ENCODE data around the gene WDR20. TPM values are rescaled to one million over a fixed set of nuclear protein-coding genes. Genes with fewer than 3 reads are reported as not detected.
A peak's percentile ranks its signal among the peaks of the same experiment; 100 is the strongest.

Gene WDR20
- total and polyA plus RNA-seq, 2 of the 4 experiments (the other 2 are of a cell fraction) = 20.3 to 27.4 TPM

DNA sequence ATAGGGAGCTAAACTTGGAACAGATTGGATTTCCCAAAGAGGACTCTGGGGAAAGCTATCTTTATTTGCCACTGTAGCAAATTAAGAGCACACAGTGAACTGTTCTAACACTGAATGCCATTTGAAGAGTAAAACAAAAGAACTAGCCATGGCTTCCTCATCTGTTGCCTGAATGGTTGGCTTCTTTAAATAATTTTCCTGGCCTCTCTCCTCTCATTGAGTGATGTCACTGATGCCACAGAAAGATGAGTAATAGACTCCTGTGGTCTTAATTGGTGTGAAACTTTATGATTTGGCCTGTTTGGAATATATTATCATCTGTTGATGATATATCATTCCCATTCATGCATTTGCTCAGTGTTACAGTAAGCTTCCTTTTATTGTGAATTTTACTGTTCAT is 42.5 kb downstream of the WDR20 start:
- Histone ChIP-seq H3K27me3 (ENCODE audit: control insufficient read depth, insufficient read depth, low read length) (no peaks in the 10 kb centered on the region), H3K4me1 (ENCODE audit: control insufficient read depth, insufficient read depth, low read length) (peaks cover 2% of the 10 kb centered on the region), H3K79me1 (ENCODE audit: low read depth in 1 of 2, low read length in 2 of 2) (peaks cover 39 to 80% of the 10 kb centered on the region in 2 experiments), H3K18ac (ENCODE audit: low read depth, low read length) (no peak overlapping the region), H2AK5ac (ENCODE audit: low read depth, low read length) (no peak overlapping the region), H3K4me2 (ENCODE audit: low read depth, low read length) (no peak overlapping the region), H3K9ac (ENCODE audit: low read depth, low read length) (no peak overlapping the region), H3K9me3 (ENCODE audit: control insufficient read depth, insufficient read depth, low read length) (no peaks in the 10 kb centered on the region), H3K4ac (ENCODE audit: low read depth, low read length) (no peak overlapping the region), H2AK9ac (replicated peaks; ENCODE audit: low read depth, low read length, poor library complexity) (no peak overlapping the region), H3K36me3 (ENCODE audit: control insufficient read depth, insufficient read depth, low read length) (peaks cover 1% of the 10 kb centered on the region; the same call in 1 of the 2 replicates), H3K14ac (replicated peaks; ENCODE audit: low read depth, low read length) (no peak overlapping the region), H4K8ac (ENCODE audit: low read depth in 2 of 2, low read length in 2 of 2) (no peak overlapping the region), H2BK120ac (ENCODE audit: low read depth, low read length) (no peak overlapping the region), H3K56ac (ENCODE audit: extremely low read depth, insufficient read depth, low read length) (no peak overlapping the region), H2BK20ac (ENCODE audit: low read depth, low read length) (no peak overlapping the region), H3K9me1 (ENCODE audit: insufficient read depth, low read length) (peaks cover 11% of the 10 kb centered on the region), H2BK5ac (ENCODE audit: low read depth, low read length, poor library complexity, severe bottlenecking) (no peak overlapping the region), H2BK15ac (ENCODE audit: low read depth, low read length) (no peak overlapping the region), H4K91ac (ENCODE audit: insufficient read depth, low read depth, low read length) (no peak overlapping the region), H3K4me3 (ENCODE audit: insufficient read depth, low read depth, low read length) (no peak overlapping the region), H4K5ac (ENCODE audit: low read depth, low read length) (no peak overlapping the region), H2AFZ (replicated peaks; ENCODE audit: low read length, poor library complexity) (no peak overlapping the region), H3K23ac (ENCODE audit: low read depth, low read length) (no peak overlapping the region), H4K20me1 (ENCODE audit: insufficient read depth, low read length) (peaks cover 73% of the 10 kb centered on the region), H3K27ac (ENCODE audit: insufficient read depth, low read length) (no peak overlapping the region)
- dilution Hi-C loops (cut with HindIII; ENCODE audit: low sequenced_read_pairs, unreplicated experiment) = no loop called here
- ChIA-PET POLR2A (ENCODE audit: unreplicated experiment) (interaction anchor here (0.6 kb wide), 1 partner anchor 152 kb away, joined by 4 read pairs; no protein-coding TSS in a partner anchor), CTCF (interaction anchor here (0.6 to 0.8 kb wide), 2 partner anchors 14 to 84 kb away, joined by 3 read pairs; no protein-coding TSS in a partner anchor)
- TF ChIP-seq MAZ (IDR thresholded peaks at IDR 0.05; ENCODE audit: borderline replicate concordance, low read depth, low read length) = no peak
- intact Hi-C loops (cut with micrococcal nuclease) = no loop called here
- no TSS peak for BruUV-seq (replicated peaks)
- peak; percentile 62 for DNase-seq
- ATAC-seq (ENCODE audit: low read depth) = peak; percentile 46
- in situ Hi-C loops (cut with MboI; ENCODE audit: low sequenced_read_pairs) = no loop called here
